HG02840 (cell line): ENCODE results near the gene PLEKHA7.
A peak's percentile ranks its signal among the peaks of the same experiment; 100 is the strongest.
"Not testable (repeated sequence)": the region's sequence is repeated elsewhere in the genome, so short reads cannot be mapped to it uniquely, and the experiment has no call there.

ENCODE experiments used
- ATAC-seq: cut with Tn5 transposase; IDR thresholded peaks from one replicate; pipeline ENCODE4 v1.9.1; 2021; ENCODE audit warnings: mild to moderate bottlenecking, moderate library complexity, moderate number of reproducible peaks; ENCODE audit not compliant: unreplicated experiment, low FRiP score

The PLEKHA7 gene

DNA sequence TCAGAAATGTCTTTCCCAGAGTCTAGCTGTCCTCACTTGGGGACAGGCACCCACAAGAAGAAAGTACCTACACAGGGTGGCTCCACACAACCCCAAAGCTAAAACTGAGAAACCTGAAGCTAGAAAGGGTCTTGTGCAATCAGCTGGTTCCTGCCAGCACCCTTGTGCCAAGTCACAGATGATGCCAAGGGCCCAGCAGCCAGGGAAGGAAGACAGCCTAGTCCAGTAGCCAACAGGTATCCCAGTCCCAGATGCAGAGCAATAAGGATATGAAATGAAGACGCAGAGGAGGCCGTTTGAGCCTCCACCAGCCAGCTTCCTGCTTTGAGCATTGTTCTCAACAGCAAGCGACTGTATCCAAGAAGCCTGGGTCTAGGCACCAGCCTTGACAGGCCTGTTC, 6.1 kb downstream of the PLEKHA7 start:
- no peak for ATAC-seq

DNA sequence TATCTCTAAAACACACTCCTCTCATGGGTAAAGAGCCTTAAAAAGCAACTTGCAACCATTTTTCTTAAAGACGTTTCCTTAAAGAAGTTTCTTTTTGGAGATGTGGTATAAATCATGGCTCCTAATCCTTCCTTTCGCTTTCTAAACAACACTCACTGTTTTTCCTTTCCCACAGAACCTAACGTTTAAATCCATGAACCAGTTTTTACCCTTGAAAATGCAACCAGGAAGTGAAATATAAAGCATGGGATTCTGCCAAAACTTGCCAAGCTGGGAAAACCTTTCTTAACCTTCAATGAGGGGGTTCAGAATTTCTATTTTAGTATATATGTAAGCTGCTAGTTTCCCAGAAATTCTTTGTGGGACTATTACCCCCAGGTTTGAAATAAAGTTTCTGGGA, 8.6 kb downstream of the PLEKHA7 start:
- ATAC-seq = no peak

DNA sequence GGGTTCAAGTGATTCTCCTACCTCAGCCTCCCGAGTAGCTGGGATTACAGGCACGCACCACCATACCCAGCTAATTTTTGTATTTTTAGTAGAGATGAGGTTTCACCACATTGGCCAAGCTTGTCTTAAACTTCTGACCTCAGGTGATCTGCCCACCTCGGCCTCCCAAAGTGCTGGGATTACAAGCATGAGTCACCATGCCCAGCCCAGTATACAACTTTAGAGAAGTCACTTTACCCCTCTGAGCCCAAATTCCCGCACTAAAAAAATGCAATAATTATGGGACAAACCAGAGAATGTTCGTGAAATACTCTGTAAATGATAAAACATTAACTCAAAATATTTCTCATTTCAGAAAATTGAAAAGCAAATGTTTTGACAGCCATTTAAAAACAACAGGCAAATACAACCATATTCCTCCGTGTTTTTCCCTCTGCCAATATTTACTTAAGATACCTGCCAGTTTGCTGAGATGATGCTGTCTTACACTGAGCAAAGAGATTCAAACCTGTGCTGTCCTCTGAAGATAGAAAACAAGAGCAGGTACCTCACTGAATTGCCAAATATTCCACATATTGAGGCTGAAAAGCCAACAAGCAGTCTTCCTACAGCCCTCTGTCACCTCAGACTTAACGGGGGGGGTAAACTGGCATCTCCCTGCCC, 9.6 kb downstream of the PLEKHA7 start:
- ATAC-seq = no peak

DNA sequence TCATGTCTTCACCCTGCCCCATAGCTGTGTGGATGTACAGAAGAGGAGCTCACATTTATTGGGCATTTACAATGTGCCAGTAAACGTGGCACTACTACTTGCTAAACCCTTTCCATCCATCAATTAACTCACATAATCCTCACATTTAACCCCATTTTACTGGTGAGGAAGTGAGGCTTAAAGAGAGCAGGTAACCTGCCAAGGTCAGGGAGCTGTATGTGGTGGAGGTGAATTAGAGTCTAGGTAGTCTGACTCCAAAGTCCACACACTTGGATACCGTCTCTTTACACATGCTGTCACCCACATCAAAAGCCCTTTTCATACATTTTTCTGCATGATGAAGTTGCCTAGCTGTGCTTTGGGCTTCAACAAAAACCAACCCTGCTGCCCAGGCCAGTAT, 10.8 kb downstream of the PLEKHA7 start:
- no peak for ATAC-seq

DNA sequence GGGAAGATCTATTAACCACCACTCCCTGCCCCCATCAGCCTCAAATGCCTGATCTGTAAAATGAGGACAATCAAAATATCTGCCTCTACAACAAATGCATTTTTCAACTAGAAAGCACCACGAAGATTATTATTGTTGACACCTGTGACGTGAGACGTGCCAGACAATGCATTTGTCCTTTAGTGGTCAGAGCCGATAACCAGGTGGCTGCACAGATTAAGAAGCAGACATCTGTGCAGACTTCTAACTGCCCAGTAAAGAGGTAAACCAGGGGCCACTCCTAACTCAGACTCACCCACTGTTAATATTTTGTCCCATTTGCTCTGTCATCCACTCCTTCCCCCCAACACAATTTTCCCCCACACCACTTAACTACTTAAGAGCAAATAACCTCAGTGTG, 11.7 kb downstream of the PLEKHA7 start:
- ATAC-seq = no peak

DNA sequence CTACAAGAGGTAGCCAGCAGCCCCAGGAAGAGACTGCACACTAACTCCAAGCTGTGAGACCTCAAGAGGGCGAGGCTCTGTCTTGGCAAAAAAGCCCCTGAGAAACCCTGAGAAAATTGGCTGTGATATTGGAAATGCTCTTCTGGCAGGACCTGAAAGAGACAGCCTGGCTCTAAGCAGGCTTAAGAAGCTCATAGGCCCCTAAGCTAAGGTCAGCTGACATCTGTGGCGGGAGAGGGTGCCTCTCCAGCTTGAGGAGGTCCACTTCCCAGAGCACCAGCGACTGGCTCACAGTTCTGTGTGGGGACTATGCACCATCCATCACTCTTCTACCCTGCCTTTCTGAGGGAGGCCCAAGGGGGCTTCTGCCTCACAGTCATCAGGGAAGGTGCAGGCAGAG, 12.4 kb downstream of the PLEKHA7 start:
- ATAC-seq = no peak

DNA sequence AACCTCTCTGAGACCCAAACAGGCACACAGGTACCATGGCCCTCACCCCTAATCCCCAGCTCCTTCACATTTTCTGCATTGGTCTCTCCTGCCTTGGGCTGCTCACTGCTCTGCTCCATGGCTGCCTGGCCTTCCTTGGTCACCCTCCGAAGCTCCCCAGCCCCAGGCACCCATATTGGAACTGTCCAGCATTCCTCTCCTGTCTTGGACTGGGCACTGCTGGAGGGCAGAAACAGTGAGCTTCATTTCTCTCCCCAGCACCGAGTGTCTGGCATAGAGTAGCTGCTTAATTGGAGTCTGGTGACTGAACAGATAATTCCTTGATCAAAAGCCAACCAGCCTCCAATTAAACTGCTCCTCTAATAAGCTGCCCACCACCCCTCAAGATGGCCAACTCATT, 13.2 kb downstream of the PLEKHA7 start:
- no peak for ATAC-seq

DNA sequence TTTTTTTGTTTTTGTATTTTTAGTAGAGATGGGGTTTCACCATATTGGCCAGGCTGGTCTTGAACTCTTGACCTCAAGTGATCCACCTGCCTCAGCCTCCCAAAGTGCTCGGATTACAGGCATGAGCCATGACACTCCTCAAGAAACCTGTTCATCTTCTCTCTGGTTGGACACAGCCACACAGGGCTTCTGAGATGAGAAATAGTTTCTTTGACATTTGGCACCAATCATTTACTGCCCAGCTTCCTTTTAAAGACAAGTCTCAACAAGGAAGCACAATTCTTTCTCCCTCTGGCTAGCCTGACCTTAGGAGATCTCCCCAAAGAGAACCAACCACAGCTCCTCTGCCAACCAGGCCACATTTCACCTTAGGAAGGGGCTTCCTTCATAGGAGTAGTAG, 14.0 kb downstream of the PLEKHA7 start:
- ATAC-seq = not testable (repeated sequence)

DNA sequence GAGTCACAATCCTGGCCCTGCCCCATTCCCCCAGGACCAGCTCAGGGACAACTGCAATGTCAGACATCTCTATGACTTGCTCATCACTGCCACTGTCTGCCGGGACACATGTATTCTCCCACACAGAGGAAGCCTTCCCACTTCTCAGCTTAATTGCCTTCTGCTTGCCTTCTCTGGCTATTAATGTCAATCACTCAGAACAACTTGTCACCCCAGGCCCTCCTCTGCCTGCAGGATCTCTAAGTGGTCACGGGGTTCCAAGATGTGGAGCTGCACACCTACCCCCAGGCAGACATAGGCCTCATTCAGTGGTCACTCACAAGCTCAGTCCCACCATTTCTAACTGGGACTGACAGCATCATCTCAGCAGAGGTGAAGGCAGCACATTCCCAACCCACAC, 15.1 kb downstream of the PLEKHA7 start:
- ATAC-seq = no peak

DNA sequence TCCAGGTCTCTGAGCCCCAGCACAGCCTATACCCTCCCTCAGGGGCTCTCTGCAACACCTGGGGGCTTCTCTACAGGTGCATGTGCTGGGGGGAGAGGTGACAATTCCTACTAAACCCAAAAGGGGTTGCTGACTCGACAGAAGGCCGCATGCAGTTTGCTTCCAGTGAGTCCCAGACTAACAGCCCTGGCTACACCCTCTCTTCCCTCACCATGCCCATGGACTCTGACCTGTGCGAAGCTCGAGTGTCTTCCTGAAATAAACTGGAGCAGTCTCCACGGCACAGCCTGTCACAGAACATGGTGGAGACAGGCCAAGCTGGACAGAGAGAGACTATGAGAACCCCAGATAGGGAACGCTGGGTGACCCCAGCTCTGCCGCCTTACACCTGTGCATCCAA, 16.6 kb downstream of the PLEKHA7 start:
- ATAC-seq = no peak

DNA sequence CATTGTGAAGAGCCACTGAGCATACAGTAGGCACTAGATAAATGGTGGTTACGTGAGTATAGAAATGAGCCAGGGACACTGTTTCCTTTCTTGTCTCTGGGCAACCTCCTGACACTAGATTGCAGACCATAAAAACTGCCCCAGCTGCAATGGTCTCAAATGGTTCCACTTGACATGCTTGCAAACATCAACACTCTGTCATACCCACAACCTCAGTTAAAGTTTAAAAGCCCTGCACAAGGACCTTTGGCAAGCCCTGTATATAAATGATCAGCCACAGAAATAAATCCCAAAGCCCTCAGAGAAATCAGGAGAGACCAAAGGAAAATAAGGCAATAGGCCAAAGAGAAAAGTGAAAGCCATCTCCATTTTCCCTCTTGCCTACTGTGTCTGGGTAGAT, 20.7 kb downstream of the PLEKHA7 start:
- ATAC-seq = no peak

DNA sequence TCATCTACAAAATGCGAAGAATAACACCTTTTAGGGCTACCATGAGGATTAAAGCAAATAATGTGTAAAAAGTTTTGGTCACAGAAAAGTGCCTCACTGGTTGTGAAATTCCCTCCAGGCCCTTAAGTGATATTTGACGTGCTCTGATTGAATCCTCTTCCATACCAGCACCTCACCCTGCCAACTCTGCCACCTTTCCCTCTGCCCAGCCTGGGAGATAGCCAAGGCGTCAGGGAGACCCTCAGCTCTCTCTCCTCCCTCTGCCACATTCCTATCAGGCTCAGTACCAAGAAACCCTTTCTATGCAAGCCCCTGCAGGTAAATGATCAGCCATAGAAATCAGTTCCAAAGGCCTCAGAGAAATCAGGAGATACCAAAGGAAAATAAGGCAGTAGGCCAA, 21.4 kb downstream of the PLEKHA7 start:
- no peak for ATAC-seq

DNA sequence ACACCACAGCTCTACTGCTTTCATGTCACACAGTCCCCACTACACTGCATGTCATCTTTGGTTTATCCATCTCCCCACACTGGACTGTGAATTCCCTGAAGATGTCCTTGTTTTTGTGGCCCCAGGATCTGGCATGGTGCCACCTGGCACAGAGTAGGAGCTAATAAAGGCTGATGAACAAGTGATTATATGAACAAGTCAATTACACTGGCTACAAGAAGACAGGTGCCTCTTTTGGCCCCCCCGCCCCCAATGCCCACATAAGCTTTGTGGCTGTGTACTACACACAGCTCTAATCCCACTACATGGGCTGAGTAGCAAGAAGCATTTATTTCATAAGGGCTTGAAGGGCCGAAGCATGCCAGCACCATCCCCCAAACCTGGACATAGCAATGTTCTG, 24.7 kb downstream of the PLEKHA7 start:
- no peak for ATAC-seq

DNA sequence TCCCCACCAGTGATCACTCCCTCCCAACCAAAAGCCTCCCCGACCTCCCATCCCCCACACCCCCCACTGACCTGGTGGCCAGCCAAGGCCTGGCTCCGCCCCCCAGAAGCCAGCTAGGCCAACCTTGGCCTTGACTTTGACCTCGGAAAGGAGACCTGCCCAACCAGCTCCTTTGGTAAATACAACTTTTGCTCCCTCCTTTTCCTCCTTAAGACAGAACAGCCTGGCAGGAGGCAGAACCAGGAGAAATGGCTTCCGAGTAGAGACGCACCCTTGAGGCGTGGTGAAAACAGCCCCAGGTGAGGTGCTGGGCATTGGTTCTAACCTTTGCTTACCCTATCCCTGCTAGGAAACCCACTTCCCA, 27.0 kb downstream of the PLEKHA7 start:
- ATAC-seq = no peak

DNA sequence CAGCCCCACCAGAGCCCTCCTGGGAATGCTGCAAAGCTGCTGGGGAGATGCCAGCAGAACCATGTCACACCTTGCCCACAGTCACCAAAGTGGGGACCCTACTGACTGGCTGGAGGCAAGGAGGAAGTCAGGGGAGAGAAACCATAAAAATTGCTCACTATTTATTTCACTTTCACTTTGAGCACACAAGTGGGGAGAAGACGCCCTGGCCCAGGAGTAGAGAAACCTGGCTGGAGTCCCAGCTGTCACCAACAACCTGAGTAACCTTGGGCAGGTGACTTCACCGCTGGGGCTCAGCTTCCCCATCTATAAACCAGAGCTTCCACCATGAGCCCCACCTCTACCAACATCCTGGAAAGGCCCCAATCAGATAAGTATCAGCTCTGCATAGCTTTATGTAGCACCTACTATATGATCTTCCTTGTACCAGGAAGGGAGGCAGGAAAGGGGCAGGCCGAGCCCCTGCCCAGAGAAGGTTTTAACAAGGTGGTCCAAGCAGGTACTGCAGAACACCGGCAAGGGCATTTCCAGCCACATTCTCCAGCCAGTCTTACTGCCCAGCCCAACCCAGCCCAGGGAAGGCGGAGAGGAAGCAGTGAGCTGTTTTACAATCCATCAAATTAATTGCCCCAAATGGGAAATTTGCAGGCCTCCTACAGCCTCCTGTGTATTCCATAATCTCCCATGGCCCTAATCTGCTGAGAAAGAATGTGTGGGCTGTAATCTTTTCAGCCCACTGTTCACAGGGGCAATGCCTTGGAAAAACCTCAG, 27.6 kb downstream of the PLEKHA7 start:
- ATAC-seq = peak; percentile 95

DNA sequence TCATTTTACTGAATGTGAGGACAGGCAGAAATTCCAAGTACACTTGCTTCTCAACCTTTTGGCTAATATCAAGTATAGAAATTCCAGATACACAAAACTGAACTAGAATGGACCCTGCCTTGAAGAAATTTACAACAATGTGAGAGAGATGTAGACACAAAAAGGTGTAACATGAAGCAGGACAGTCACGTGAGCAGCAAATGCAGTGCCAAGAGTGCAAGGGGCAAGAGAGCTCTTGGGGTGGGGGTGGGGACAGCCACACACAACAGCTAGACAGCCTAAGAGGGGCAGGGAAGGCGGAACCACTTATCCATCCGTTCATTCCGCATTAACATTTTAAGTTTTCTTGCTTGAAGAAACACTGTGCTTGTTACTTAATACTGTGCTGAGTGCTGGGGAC, 28.9 kb downstream of the PLEKHA7 start:
- no peak for ATAC-seq

DNA sequence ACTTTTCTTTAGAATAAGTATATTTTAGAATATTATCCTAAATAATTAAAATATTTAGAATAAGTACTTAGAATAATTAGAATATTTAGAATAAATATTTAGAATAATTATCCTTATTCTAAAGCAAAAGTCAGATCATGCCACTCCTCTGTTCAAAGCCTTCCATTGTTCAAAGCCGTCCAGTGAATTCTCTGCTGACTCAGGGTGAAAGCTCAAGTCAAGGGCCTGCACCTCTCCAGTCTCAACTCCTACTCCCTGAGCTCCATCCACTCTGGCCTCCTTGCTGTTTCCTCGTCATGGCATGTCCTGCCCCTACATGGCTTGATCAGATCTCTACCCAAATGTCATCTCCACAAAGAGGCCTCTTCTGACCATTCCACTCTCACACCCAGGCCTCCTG, 30.0 kb downstream of the PLEKHA7 start:
- no peak for ATAC-seq

DNA sequence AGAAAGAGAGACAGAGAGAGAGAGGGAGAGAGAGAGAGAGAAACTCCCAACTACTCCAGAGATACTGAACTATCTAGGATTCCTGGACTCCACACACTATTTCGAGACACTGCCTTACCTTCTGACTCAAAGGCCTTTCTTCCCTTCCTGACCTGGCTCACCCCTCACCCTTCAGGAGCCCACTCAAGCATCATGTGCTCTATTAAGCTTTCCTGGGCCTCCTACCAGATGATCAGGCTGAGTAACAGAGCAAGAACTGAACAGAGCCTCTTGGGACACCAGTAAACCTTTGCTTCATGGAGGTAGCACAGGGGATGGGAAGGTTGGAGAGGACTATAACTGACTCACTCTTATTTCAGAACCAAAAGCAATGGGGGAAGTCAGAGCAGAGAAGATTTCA, 31.4 kb downstream of the PLEKHA7 start:
- ATAC-seq = no peak

DNA sequence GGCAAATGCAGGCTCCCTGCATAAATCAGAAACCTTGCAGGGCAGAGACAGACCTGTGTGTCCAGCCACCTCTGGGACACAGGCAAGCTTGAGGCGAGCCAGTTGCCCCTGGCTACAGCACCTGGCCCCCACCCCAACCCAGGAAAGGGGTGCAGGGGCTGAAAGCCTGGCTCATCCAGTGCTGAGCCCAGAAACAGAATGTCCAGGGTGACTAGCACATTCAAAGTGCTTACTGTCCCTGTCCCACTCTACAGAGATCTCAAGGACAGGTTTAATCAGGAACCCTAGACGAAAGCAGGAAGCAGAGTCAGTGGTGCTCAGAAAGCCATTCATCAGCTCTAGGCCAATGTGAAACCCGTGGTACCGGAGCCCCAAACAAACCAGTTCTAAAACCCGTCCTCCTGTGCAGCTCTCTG, 31.9 kb downstream of the PLEKHA7 start:
- ATAC-seq = no peak

DNA sequence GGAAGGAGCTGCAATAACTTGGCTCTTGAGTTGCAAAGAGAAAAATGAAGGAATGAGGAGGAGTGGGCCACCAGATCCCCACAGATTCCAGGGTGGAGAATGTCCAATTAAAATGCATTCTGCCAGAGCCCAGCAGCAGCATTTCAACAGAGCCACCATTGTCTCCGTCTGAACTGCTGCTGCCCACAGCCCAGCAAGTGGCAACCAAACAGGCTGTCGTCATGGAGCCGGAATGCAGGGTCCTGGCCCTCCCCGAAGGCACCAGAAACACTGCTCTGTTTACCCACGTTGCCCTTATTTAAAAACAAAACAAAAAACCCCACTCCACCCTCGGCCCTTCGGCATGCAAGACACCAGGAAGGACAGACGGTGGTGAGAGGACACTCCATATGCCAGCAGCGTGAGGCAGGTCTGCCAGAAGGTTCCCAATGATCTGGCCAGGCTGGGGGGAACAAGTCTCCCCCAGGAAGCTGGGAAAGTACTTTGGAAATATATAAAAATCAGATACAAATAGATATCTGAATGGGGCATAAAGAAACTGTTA, 32.5 kb downstream of the PLEKHA7 start:
- ATAC-seq = no peak

DNA sequence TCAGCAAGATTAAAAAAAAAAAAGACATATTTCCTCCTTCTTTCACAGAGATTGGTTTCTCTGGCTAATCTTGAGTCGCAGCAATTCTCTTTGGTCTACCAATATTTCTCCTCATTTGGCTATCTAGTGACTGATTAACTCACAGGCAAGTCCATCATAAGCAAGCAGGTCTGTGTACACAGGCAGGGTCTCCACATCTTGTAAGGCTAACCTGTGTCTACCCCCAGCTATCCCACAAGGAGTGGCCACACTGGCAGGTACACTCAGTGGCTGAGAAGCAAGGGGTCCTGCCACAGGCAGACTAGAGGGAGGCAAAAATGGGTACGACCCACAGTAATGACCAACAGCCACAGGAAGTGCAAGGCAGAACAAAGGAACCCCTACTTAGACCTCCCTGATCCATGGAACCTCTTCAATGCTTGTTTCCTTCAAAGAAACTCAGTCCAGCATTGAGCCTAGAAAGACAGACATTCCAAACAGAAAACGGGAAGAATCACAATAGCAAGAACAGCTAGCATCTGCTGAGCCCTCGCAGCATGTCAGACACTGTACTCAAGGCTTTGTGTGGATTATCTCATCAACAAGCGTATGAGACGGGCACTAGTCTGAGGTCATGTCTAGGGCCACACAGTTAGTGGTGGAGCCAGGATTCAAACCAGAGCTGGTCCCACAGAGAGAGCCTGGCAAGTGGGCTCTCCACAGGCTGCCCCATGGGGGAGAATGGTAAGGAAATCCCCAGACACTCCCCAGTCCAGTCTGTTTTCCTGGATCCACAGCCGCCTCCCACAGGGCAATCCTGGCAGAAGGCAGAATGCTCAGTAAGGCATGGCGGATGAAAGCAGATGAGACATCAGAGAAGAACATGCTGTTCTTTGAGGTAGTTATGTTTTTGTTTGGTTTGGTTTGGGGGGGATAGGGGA, 34.3 kb downstream of the PLEKHA7 start:
- no peak for ATAC-seq
